DMS79 (cell line): ENCODE data around the gene UMOD.

Experiments
- DNase-seq: peaks from one replicate; lab custom pipeline; 2025; lab: John Stamatoyannopoulos, UW

The UMOD gene

GRCh38 chr16:20352615-20353014 is at the start of gene UMOD:
Gene UMOD, minus strand, starts transcription at chr16:20352715. Its CDS starts 1,978 bp downstream, at chr16:20350737.
- no peak for DNase-seq

- DNase-seq, result no peak
Measured at GRCh38 chr16:20401475-20402016, 49.0 kb upstream of the UMOD start.

- no peak for DNase-seq
Measured at GRCh38 chr16:20401066-20401465, 48.6 kb upstream of the UMOD start.

DNA sequence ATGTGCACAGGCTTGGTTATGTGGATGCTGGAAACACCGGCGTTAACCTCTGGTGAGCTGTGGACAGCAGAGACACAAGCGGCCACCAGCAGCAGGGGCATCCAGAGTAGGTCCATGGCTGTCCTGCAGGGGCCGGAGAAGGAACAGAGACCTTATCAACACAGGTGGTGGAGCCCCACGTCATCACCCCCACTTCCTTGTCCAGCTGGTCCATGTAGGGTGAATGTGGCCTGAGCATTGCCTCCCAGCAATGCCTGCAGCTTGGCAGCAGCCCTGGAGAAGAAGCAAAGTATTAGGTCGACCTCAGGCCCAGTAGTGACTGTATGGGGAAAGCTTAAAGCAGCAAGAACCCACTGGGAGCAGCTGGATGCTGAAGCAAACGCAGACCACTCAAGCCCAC is 46.7 kb upstream of the UMOD start:
- DNase-seq, result no peak

DNA sequence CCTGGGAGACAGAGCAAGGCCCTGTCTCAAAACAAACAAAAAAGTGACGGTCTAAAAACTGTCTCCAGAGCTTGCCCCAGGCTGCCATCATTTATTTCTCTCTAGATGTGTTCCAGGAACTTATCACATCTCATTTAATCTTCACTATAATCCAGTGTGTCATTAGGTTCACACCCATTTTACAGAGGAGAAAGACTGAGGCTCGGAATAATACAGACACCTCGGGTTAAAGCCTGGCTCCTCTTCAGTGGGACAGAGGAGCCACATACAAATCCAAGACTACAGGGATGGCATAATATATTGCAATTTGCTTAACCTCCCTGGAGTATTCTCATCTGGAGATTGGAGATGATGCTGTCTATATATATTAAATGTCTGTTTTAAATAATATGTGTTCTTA is 46.1 kb upstream of the UMOD start:
- DNase-seq, result no peak

GRCh38 chr16:20397468-20398074 is 45.1 kb upstream of the UMOD start:
- no peak for DNase-seq

DNA sequence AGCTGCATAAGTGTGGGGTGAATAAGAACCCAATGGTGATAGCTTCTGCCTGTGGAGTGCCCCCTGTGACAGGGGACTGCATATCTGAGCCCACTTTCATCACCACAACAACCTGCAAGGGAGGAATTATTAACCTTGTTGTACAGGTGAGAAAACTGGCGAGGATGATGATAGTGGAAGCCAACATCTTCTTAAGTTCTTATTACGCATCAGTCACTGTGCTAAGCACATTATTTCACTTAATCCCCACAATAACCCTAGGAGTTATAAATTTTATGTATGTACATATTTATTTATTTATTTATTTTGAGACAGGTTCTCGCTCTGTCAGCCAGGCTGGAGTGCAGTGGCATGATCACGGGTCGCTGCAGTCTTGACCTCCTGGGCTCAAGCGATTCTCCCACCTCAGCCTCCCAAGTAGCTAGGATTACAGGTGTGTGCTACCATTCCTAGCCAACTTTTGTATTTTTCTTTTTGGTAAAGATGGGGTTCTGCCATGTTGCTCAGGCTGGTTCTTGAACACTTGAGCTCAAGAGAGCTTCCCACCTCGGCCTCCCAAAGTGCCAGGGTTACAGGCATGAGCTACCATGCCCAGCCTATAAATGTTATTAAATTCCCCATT is 44.4 kb upstream of the UMOD start:
- no peak for DNase-seq

DNA sequence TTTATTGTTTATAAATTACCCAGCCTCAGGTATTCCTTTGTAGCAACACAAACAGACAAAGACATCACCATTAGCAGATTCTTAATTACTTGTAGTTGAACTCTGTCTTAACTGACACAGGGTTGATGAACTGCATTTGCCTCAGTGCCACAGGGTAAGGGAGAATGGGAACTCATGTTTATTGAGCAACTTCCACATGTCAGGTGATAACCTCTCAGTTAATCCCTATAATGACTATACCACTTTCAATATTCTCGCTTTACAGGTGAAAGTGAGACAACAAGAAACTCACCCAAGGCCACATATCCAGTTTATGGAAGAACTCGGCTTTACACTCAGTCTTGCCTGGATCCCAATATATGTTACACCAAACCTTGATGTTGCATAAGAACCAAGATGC is 43.4 kb upstream of the UMOD start:
- DNase-seq, result no peak

DNA sequence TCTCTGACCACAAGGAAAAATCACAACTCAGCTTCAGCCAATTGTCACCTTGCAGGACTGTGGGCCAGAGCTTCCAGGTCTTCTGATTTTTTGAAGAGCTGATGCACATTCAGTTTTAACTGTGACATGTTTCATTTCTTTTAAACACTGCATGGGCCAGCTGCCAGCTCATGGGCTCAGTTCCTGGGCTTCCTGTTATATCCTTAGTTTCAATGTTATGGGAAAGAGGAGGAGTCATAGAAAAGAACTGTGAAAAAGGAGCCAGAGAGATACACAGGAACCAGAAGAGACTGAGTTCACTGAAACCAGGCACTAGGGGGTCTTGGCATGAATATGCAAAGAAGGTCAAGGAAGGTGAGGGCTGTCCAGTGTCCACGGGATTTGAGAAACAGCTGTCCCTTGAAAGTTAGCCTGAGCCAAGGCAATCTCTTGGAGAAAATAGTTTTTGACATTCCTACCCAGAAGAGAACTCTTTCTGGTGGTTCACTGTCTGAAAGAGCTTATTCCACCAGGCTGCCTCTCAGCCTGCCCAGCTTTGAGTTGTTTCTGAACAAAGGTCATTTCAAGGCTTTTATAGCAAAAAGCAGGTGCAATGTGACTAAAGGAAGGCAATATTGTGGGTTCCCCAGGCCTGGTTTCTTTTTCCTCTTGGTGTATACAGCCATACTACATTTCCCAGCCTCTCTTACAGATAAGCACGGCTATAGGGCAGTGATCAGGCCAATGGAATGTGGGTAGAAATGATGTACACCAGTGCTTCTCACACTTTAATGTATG is 41.5 kb upstream of the UMOD start:
- no peak for DNase-seq

DNA sequence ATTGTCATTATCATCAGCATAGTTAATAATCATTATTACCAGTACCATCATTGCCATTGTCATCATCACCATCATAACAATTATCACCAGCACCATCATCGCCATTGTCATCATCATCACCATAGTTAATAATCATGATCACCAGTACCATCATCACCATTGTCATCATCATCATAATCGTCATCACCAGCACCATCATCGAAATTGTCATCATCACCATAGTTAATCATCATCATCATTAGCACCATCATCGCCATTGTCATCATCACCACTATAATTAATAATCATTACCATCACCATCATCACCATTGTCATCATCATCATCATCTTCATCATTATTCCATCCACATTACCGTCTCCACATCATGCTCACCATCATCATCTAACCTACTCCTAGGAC is 38.5 kb upstream of the UMOD start:
- DNase-seq, result no peak

- DNase-seq, result no peak
Measured at GRCh38 chr16:20388854-20389253, 36.3 kb upstream of the UMOD start.

DNA sequence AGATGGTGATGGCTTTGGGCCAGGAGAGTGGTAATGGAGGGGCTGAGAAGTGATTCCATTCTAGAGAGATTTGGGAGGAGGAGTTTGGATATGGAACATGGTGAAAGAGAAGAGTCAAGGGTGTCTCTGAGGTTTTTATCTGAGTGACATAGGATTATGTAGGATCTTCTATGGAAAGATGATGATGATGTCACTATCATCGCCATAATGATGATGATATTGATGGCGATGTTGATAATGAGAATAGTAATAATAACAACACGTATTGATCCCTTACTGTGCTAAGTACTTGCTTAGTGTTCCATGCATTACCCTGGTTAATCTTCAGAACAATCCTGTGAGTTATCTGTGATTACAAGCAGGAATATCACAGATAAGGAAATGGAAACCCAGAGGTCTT is 35.5 kb upstream of the UMOD start:
- DNase-seq, result no peak

GRCh38 chr16:20385844-20386832 is 33.6 kb upstream of the UMOD start:
- no peak for DNase-seq

DNA sequence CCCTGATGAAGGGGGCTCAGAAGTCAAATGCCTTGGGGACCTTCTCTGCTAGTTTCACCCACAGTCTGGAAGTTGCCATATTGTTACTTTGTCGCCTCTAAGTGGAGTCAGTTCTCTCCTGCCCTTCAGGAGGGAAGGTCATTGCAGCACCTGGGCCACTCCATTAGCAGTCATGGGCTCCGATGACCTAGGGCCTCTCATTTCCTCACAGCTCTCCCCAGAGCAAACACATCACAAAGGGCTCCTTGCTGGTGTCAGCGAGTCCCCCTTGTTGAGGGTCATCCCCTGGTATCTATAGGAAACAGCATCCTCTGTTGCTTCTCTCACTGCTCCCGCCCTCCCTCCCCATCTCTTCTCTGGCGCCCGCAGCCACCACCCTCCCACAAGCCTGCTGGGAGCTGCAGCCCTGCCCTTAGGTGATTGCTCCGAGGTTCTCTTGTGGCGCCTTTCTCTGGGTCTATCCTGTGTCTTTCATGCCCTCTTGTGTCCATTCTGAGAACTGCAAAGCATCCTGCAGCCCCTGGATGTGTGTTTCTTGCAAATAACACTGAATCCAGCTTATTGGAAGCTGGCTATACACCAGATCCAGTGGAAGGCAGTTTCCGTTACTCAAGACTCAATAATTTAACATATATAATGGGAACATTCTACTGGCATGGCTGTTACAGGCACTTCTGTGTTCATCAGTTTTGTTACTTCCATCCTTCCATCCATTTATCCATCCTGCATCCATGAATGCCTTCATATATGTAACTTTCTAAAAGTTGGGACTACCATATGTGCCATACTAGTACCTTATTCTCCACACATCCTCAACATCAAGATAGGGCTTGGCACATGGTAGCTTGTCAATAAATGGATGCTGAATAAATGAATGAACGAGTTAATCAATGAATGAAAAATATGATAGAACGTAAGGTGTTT is 30.9 kb upstream of the UMOD start:
- DNase-seq, result peak; percentile 48

DNA sequence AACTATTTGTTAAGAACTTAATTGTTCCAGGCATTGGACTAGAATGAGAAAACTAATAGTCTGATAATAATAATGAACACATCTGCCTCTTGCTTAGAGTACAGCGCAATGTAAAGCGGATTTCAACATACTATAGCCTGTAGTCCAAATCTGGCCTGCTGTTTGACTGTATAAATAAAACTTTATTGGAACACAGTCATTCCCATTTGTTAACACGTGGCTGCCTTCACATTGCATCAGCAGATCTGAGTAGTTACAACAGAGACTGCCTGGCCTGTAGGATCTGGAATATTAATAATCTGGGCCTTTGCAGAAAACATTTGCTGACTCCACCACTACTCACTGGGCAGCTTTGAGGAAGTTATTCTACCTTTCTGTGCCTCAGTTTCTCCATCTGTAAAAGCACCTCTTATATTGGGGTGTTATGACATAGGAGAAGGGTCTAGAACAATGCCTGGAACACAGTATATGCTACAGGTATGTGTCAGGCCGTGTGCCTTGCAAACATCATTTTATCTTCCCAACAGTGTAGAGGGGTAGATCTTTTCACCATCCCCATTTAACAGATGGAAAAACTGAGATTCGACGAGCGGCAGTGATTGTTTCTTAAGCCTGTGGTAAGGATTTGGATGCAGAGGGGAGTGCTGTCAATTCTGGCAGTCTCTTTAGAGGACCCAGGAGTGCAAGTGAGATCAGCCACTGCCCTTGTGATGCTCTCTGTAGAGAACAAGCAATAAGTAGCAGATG is 29.9 kb upstream of the UMOD start:
- no peak for DNase-seq

- no peak for DNase-seq
Measured at GRCh38 chr16:20380782-20381181, 28.3 kb upstream of the UMOD start.

DNA sequence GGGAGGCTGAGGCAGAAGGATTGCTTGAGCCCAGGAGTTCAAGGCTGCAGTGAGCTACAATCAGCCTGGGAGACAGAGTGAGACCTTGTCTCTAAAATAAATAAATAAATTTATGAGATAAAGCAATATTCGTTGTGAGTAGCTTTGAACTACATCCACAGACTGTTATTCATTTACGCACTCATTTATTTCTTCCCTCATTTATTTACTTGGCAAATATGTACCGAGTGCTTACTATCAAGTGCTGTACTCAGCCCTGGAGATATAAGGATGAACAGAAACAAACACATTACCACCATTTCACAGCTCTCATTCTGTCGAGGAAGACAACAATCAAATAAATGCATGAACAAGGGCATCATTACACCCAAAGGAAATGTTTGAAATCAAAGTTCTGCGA is 24.7 kb upstream of the UMOD start:
- no peak for DNase-seq

GRCh38 chr16:20372701-20373100 is 20.2 kb upstream of the UMOD start:
- DNase-seq, result no peak

- DNase-seq, result no peak
Measured at GRCh38 chr16:20369452-20370054, 17.0 kb upstream of the UMOD start.

GRCh38 chr16:20364051-20364450 is 11.5 kb upstream of the UMOD start:
- no peak for DNase-seq
